Type B pancreatic cell (in vitro differentiated cells): Measurements from ENCODE around the gene CEPT1. TPM values are rescaled to one million over a fixed set of nuclear protein-coding genes. Genes with fewer than 3 reads are reported as not detected.
"Not testable (repeated sequence)": the region's sequence is repeated elsewhere in the genome, so short reads cannot be mapped to it uniquely, and the experiment has no call there.

Source experiments
- DNase-seq: peaks from one replicate; pipeline ENCODE4 v3.0.0; 2021; ENCODE audit warnings: mixed read lengths; ENCODE audit not compliant: unreplicated experiment; ENCODE audit errors: extremely low spot score
- H3K27ac Mint-ChIP-seq: 2 replicates; pipeline ENCODE4 v1.8.0; 2021; ENCODE audit warnings: mild to moderate bottlenecking, mixed read lengths
- H3K27me3 Mint-ChIP-seq: 2 replicates; pipeline ENCODE4 v1.8.0; 2021; ENCODE audit warnings: mixed read lengths
- H3K36me3 Mint-ChIP-seq: 2 replicates; pipeline ENCODE4 v1.8.0; 2021; ENCODE audit warnings: mixed read lengths
- H3K4me1 Mint-ChIP-seq: one replicate; pipeline ENCODE4 v1.8.0; 2021; ENCODE audit warnings: mixed read lengths; ENCODE audit not compliant: unreplicated experiment
- H3K4me3 Mint-ChIP-seq: 2 replicates; pipeline ENCODE4 v1.8.0; 2021; ENCODE audit warnings: mild to moderate bottlenecking, mixed read lengths
- H3K9me3 Mint-ChIP-seq: 2 replicates; pipeline ENCODE4 v1.8.0; 2021; ENCODE audit warnings: mixed read lengths
- total RNA-seq: library from RNA; stranded (reverse); gene quantifications from 2 replicates; pipeline ENCODE4 v1.2.1, GENCODE V29; 2021; ENCODE audit warnings: low replicate concordance
- TF ChIP-seq, protein P1 (sequence below): fragments of 200-600 bp; sonication (generic); conservative IDR thresholded peaks from 2 replicates; pipeline ENCODE4 v1.5.0; 2021; ENCODE audit warnings: antibody characterized with exemption, mild to moderate bottlenecking

Gene CEPT1
- total RNA-seq, 1 donor from 2014 or later, result 41.0 TPM

DNA sequence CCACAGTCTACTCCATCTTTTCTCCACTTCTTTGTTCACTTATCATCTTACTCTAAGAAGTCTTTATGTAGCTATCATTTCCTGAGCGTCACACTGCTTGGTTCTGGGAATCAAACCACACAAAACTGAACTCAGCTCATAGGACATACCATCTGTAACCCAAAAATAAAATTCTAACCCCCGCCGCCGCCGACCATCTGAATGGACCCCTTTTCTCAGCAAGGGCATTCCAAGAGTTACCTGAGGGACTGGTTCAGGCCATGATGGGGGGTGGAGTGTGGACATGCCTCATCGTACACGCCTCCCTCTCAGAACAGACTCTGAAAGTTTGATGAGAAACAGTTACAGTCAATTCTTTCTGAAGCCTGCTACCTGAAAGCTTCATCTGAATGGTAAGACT lies 74.9 kb downstream of the CEPT1 start:
- peak overlapping the region; percentile 97 for H3K27ac Mint-ChIP-seq
- H3K4me1 Mint-ChIP-seq, result peaks cover 25% of the 10 kb centered on the region

DNA sequence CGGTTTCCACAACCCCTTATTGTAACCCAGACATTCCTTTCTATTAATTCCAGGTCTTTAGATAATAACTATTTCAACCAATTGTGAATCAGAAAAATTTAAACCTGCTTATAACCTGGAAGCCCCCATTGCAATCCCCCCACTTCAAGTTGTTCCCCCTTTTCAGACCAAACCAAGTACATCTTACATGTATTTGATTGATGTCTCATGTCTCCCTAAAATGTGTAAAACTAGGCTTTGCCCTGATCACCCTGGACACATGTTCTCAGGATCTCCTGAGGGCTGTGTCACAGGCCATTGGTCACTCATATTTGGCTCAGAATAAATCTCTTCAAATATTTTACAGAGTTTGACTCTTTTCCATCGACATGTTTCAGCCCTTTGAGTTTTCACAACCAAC lies 75.3 kb downstream of the CEPT1 start:
- H3K27me3 Mint-ChIP-seq, DNase-seq, H3K9me3 Mint-ChIP-seq, H3K36me3 Mint-ChIP-seq, H3K4me3 Mint-ChIP-seq: not testable (repeated sequence)
- H3K27ac Mint-ChIP-seq, result peak overlapping the region; percentile 97
- peaks cover 25% of the 10 kb centered on the region for H3K4me1 Mint-ChIP-seq

More for the DNA sequence above, 74.9 kb downstream of the CEPT1 start:
- TF ChIP-seq, protein P1, sequence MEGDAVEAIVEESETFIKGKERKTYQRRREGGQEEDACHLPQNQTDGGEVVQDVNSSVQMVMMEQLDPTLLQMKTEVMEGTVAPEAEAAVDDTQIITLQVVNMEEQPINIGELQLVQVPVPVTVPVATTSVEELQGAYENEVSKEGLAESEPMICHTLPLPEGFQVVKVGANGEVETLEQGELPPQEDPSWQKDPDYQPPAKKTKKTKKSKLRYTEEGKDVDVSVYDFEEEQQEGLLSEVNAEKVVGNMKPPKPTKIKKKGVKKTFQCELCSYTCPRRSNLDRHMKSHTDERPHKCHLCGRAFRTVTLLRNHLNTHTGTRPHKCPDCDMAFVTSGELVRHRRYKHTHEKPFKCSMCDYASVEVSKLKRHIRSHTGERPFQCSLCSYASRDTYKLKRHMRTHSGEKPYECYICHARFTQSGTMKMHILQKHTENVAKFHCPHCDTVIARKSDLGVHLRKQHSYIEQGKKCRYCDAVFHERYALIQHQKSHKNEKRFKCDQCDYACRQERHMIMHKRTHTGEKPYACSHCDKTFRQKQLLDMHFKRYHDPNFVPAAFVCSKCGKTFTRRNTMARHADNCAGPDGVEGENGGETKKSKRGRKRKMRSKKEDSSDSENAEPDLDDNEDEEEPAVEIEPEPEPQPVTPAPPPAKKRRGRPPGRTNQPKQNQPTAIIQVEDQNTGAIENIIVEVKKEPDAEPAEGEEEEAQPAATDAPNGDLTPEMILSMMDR, result no peak
- Mint-ChIP-seq H3K9me3 (peaks cover 5% of the 10 kb centered on the region), H3K27me3 (no peaks in the 10 kb centered on the region), H3K4me3 (peak overlapping the region; percentile 22), H3K36me3 (peaks cover 4% of the 10 kb centered on the region)
- DNase-seq, result no peak

DNA sequence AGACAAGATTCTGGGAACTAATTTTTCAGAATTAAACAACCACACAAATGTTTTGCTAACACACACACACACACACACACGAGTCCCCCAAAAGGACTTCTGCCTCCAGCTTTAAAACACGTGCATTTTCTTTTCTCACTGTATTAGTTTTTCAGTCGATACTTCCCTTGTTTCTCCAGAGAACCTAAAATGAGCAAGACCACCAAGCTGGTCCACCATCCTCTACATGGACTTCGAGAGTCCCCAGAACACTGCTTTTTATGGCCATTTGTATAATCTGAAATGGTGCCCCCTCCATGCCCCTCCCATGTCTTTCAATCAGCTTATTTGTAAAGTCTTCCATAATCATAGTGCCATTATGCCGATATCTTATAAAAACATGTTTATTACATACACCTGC lies 76.7 kb downstream of the CEPT1 start:
- Mint-ChIP-seq H3K27ac (peak overlapping the region; percentile 79), H3K27me3 (no peaks in the 10 kb centered on the region), H3K9me3 (peaks cover 5% of the 10 kb centered on the region), H3K36me3 (peaks cover 4% of the 10 kb centered on the region), H3K4me1 (peaks cover 30% of the 10 kb centered on the region), H3K4me3 (no peak overlapping the region)
- no peak for DNase-seq
- TF ChIP-seq, protein P1, result no peak

DNA sequence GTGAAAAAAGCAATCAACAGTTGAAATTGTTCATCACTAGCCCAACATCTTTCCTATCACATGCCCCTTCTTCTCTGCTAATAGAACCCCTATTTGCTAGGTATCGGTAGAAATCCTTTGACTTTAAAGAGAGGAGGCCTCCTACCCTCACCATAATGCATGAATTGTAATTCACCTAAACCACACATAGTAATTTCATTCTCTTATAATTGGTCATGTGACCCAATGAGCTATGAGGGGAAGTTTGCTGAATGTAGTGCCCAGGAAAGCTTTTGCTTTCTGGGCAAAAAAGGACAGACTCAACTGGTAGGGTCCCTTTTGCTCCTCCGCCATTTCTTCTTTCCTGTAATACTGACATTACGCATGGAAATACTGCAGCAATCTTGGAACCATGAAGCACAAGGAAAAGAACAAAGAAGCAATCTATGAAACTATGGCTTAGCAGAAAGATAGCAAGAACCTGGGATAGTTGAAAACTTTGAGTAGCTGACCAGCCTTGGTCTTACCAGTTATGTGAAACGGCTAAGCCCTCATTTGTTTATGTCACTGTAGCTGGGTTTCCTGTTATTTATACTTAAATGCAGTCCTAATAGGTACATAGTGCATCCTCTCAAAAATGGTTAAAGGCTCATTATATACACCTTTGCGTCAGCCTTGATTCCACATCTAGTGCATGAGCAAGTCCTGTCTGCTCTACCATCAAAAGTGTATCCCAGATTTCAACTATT lies 77.3 kb downstream of the CEPT1 start:
- Mint-ChIP-seq H3K4me3 (no peak overlapping the region), H3K9me3 (peaks cover 5% of the 10 kb centered on the region), H3K27ac (no peak overlapping the region), H3K27me3 (no peaks in the 10 kb centered on the region), H3K36me3 (peaks cover 4% of the 10 kb centered on the region), H3K4me1 (peaks cover 33% of the 10 kb centered on the region)
- TF ChIP-seq, protein P1, result no peak
- DNase-seq, result no peak

DNA sequence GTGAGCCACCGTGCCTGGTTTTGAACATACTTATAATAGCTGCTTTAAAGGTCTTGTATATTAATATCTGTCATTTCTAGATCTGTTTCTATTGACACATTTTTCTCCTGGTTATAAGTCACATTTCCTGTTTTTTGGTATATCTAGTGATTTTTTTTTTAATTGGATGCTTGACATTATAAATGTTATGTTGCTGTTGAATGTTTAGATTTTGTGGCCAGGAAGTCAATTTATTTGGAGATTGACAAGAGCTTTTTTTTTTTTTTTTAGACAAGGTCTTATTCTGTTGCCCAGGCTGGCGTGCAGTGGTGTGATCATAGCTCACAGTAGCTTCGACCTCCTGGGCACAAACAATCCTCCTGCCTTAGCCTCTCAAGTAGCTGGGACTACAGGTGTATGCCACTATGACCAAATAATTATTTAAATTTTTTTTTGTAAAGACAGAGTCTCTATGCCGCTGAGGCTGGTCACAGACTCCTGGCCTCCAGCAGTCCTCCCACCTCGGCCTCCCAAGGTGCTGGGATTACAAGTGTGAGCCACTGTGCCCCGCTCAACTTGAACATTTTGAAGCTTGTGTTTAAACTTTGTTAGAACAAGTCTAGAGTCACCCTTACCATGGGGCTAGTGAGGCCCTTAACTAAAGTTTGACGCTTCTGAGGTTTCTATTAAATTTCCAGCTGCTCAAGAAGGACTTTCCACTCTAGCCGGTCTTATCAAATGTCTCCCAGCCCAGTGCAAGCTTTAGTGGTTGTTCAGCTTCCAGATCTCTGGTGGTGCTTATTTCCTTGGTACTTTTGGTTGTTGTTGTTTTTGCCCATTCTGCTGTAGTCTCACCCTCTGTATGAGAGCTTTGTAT lies 78.9 kb downstream of the CEPT1 start:
- no peak overlapping the region for H3K4me3 Mint-ChIP-seq
- H3K4me1 Mint-ChIP-seq, result peaks cover 29% of the 10 kb centered on the region
- H3K27me3 Mint-ChIP-seq, result no peaks in the 10 kb centered on the region
- TF ChIP-seq, protein P1, result no peak
- no peak overlapping the region for H3K27ac Mint-ChIP-seq
- DNase-seq, result no peak
- H3K9me3 Mint-ChIP-seq, result no peaks in the 10 kb centered on the region
- H3K36me3 Mint-ChIP-seq, result peaks cover 4% of the 10 kb centered on the region
